GM12872 (cell line): ENCODE results near the gene RAN.

Experiments used
- TF ChIP-seq, protein P1 (sequence below): IDR thresholded peaks from 3 replicates; pipeline ENCODE4 v1.5.1; 2011; ENCODE audit warnings: low read depth, mild to moderate bottlenecking, low read length, moderate library complexity; ENCODE audit not compliant: insufficient read depth

RAN gene

DNA sequence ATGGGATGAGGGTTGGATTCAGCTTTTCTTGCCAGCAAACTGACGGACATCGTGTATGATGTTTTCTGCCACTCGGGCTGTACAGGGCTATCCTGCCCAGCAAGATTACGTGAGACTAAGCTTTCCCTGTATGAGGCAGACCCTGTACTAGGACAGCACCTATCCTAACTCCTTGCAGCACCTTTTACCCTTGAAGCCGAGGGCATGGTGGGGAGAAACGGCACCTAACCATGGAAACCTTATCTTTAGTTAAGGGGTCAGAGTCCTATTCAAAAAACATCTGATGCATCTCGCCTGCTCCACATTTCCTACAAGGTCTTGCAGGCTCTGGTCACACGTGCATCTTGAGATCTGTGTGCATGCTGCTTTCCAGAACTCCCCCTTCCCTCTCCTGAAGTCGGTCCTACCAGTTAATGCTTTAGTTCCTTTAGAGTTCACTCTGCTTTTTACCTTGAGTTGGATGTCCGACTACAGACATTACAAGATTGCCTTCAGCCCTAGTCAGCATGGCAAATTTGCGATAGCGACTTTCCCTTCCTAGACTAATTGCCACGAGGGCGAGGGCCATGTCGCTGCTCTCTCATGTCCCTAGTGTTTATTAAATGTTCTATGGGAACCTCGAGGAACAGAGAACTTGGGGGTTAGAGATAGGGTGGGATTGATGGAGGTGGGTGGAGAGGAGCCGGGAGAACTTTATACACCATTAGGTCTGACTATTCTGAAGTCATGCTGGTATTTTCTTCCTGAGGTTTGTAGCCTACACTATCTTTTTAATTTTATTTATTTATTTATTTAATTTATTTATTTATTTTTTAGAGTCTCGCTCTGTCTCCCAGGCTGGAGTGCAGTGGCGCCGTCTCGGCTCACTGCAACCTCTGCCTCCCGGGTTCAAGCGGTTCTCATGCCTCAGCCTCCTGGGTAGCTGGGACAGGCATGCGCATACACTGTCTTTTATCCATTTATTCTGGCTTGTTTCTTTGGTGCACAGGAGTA is 6.6 kb downstream of the RAN start:
- TF ChIP-seq, protein P1, sequence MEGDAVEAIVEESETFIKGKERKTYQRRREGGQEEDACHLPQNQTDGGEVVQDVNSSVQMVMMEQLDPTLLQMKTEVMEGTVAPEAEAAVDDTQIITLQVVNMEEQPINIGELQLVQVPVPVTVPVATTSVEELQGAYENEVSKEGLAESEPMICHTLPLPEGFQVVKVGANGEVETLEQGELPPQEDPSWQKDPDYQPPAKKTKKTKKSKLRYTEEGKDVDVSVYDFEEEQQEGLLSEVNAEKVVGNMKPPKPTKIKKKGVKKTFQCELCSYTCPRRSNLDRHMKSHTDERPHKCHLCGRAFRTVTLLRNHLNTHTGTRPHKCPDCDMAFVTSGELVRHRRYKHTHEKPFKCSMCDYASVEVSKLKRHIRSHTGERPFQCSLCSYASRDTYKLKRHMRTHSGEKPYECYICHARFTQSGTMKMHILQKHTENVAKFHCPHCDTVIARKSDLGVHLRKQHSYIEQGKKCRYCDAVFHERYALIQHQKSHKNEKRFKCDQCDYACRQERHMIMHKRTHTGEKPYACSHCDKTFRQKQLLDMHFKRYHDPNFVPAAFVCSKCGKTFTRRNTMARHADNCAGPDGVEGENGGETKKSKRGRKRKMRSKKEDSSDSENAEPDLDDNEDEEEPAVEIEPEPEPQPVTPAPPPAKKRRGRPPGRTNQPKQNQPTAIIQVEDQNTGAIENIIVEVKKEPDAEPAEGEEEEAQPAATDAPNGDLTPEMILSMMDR: no peak

- TF ChIP-seq, protein P1: no peak
Observed at GRCh38 chr12:130879212-130879686, 7.4 kb downstream of the RAN start.

DNA sequence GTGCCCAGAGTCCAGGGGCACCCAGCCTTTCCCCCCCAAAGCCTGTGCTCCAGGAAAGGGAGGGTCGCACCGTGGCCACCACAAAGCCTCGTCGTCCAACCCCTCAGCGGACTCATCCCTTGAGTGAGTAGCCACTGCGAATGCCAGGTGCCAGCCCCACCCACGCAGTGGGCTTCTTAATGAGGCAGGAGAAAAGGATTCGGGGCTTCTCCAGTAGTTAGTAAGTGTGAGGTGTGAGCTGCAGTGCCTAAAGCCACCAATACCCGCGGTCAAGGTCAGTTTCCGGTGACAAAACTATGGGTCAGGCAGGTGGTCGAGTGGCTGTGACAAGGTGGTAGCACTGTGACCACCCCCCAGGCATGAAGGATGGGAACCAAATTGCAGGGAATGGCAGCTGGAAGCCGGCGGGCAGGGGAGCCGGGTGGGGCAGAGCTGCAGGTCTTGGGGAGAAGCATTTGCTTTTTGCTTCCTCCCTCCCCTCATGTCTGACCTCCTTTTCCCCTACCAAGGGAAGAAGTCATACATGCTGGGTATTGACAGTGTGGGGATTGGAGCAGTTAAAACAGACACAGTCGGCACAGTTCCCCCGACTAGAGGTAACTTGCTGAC is 8.0 kb downstream of the RAN start:
- TF ChIP-seq, protein P1: no peak

DNA sequence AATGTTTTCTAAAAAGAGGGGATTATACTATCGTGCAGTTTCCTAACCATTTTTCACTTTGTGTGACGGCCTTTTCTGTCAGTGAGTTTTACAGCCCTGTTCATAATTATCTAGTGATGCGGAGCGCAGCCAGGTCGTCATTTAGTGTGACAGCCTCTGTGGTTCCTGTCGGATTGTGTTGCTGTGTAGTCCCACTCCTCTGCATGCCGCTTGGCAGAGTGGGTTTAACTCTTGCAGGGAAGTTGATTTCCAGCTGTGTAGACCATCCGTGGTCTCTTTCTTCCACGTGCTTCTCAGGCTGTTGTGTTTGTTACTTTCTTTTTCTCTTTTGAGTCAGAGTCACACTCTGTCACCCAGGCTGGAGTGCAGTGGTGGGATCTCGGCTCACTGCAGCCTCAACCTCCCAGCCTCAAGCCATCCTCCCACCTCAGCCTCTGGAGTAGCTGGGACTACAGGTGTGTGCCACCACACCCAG is 8.6 kb downstream of the RAN start:
- TF ChIP-seq, protein P1: no peak

DNA sequence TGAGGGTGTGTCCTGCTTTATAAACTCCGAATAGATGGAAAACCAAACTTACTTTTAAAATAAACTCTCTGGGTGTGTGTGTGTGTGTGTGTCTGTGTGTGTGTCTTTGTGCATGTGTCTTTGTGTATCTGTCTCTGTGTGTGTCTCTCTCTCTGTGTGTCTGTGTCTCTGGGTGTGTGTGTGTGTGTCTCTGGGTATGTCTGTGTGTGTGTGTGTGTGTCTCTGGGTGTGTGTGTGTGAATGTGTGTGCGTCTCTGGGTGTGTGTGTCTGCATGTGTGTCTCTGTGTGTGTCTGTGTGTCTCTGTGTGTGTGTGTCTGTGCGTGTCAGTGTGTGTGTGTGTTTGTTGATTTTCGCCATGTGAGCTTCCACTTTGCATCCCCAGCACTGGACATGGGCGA is 9.2 kb downstream of the RAN start:
- TF ChIP-seq, protein P1: no peak

- TF ChIP-seq, protein P1: no peak
Observed at GRCh38 chr12:130881548-130881947, 9.7 kb downstream of the RAN start.

DNA sequence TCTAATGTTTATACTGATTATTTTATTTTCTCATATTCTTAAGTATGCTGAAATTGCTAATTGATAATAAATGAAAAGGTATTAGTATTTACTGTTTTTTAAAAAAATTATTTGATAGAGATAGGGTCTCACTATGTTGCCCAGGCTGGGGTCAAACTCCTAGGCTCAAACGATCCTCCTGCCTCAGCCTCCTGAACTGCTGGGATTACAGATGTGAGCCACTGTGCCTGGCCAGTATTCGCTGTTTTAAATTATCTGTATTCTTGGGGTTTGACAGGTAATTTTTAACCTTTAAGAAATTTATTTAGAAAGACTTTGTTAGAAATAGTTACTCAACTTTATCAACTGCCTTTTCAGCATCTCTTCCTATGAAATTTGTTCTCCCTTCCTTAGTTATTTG is 32.2 kb downstream of the RAN start:
- TF ChIP-seq, protein P1: no peak
